HG03469 (cell line): ENCODE data around the gene PRSS57.

Experiments used
- ATAC-seq: cut with Tn5 transposase; IDR thresholded peaks from one replicate; pipeline ENCODE4 v1.9.1; 2021; ENCODE audit warnings: mild to moderate bottlenecking, moderate library complexity, moderate number of reproducible peaks; ENCODE audit not compliant: unreplicated experiment

Gene PRSS57

DNA sequence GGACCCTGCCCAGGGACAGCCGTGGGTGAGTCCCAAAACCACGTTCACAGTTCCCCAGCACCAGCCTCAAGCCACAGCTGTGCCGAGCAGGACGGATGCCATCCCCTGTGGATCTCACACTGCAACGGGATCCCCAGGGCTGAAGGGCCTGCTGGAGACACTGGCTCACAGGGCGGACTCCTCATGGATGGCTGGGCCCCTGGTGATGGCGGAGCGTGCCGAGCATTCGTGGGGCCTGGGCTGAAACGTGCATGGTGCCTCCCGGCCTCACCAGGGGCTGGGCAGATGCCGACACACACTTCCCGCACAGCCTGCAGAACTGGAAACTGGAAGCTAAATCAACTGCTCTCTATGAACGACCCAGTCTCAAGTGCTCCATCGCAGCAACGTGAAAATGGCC is 41.8 kb downstream of the PRSS57 start:
- ATAC-seq: no peak

DNA sequence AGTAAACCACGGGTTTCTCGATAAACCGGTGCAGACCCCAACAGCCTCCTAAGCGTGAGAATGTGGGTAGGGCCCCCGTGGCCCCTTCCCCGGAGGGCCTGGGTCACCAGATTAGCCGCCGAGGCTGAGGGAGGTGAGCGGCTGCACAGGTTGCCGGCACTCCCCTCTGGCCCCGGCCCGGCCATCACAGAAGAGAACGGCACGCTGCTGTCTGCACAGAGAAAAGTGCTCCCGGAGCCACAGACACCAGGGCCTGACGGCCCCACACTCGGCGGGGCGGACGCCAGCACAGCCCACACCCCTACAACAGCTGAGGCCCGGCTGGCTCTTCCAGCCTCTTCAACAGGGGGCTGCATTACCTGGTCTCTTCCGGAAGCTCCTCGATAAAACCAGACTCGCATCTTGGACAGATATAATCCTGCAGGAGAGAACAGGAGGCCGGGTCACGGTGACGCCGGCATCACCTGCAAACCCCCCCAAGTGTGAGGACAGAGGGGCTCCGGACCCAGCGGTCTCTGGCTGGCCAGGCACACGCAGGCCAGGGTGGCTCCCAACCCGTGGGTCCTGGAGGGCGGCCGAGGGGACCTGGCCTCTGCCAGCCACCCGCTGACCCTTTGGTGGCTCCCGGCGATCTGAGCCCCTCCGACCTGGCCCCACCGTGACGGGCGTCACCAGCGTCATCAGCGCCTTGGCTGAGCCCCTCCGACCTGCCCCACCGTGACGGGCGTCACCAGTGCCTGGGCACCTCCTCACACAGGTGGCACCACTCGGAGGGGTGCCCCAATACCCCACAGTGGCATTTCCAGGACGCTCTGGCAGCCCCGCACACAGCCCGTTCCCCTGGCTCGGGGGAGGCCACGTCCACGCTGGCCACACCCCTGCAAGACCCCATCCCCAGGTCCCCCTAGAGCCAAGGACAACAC is 42.5 kb downstream of the PRSS57 start:
- no peak for ATAC-seq

DNA sequence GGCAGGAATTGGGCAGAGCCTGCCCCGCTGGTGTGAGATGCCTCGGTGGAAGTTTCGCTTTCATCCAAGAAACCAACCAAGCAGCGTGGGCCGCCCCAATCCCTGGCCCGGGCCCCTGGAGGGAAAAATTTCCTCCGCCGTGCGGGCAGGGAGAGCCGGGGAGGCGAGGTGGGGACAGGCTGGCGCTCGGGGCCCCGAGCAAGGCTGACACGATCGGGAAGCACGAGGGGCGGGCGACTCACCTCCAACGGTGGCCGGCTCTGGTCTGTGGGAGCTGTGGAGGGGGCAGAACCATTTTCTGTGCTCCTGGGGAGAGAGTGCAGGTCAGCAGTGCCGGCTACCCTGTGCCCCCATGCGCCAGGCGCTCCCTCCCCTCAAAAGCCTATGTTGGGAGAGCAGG is 43.3 kb downstream of the PRSS57 start:
- no peak for ATAC-seq

DNA sequence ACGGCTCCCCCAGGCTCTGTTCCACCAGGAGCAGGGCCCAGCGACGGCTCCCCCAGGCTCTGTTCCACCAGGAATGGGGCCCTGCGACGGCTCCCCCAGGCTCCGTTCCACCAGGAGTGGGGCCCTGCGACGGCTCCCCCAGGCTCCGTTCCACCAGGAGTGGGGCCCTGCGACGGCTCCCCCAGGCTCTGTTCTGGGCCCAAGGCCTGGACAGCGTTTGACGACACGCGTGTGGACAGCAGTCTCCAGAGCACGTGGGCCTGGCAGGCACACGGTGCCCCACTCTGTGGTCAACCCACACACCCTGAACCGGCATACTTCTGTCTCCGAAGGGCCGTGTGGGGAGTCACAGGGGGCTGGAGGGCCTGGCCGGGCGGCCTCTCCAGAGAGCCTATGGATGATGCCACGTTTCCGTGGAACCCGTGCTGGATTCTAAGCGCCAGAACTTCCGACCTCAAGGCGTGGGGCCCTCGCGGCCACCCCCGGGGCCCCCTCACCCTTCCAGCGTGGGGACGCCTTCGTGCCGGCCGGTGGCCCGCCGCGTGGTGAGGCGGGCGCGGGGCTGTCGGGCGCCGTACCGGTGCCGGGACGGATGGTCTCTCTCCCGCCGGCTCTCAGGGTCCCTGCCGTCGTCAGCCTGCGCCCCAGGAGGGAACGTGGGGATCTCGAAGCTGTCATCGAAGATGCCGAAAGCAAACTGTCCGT is 44.0 kb downstream of the PRSS57 start:
- ATAC-seq: no peak

DNA sequence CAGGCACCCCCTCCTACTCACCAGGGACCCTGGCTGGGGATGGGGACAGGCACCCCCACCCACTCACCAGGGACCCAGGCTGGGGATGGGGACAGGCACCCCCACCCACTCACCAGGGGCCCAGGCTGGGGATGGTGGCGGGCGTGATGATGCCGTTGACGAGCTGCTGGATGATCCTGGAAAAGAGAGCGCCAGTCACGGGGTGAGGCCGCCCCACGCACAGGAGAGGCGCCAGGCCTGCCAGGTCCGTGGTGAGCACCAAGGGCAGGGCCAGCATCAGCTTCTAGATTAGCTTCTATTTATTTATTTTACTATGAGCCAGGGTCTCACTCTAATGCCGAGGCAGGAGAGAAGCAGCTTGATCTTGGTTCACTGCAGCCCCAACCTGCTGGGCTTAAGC is 45.1 kb downstream of the PRSS57 start:
- no peak for ATAC-seq

DNA sequence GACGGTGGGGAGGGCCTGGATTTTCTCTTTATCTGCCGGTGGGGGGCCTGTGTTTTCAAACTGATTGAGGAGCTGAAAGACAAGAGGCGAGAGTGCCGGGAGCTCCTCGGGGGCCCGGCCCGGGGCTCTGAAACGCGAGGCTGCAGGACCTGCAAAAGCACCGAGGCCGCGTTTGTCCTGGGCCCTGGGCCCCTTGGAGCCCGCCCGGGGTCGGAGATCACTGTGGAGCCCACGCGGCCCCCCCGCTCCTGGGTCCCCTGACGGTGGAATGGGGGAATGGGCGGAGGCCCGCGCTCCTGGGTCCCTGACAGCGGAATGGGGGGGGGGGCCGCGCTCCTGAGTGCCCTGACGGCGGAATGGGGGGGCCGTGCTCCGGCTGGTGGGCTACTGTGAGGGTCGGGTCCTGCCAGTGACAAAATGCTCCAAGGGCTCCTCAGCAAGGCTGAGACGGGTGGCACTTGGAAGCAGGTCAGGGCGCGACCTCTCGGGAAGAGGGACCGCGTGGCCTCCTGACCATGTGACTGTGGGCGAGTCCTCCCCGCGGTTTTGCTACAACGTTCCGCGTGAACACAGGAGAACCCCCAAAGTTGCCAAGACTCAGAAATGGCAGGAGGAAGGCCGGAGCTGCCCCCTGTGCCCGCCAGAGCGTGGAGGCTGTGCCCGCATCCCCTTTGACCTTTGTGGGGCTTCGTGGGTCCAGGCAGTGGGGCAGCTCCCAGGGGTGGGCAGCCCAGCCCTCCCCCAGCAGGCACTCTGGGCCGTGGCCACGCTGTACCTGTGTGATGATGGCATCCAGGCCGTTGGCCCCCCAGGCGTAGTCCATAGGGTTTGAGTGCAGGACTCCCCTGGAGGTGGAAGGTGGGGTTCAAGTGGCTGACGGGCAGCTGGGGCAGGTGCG is 46.1 kb downstream of the PRSS57 start:
- ATAC-seq: no peak

DNA sequence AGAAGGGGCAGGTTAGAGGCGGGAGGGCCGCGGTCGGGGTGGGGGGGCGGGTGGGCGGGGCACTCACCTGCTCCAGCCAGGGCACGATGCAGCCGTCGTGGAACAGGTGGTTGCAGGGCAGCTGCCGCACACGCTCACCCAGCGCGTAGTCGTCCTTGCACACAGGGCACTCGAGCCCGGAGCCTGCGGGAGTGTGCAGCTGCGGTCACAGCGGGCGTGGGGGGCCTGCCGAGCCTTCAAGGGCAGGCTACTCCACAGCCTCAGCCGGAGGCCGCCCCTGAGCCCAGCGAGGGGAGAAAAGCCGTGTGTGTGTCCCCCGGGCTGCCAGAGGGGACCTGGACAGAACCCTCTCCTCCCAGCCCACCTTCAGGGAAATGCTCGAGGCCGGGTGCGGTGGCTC is 46.9 kb downstream of the PRSS57 start:
- ATAC-seq: no peak

DNA sequence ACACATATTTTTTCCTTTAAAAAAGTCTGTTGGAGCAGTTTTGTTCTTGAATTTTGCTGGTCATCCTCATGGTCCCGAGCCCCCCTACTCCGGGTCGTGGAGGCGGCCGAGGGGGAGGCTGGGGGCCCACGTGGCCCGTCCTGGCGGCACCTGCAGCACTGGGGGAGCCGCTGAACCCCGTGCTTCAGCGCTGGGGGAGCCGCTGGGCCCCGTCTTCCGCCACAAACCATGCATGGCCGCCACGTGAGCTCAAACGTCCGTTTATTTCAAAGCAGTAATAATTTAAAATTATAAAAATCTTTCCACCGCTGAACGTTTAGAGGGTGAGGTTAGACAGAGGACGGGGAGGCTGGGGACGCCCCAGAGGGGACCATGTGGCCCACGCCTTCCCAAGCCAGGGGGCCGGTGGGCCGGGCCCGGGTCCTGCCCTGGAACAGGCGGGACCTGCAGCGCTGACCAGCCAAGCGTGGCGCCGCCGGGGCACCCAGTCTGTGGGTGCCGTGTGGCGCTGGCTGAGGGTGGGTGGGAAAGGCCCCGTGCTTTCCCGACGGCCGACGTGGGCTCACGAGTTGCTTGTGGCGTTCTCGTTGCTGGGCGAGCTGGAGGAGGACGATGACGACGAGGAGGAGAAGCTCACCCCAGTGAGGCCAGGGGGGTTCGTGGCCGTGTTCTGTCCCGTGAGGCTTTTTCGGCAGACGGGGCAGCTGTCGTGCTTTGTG is 47.5 kb downstream of the PRSS57 start:
- ATAC-seq: no peak

DNA sequence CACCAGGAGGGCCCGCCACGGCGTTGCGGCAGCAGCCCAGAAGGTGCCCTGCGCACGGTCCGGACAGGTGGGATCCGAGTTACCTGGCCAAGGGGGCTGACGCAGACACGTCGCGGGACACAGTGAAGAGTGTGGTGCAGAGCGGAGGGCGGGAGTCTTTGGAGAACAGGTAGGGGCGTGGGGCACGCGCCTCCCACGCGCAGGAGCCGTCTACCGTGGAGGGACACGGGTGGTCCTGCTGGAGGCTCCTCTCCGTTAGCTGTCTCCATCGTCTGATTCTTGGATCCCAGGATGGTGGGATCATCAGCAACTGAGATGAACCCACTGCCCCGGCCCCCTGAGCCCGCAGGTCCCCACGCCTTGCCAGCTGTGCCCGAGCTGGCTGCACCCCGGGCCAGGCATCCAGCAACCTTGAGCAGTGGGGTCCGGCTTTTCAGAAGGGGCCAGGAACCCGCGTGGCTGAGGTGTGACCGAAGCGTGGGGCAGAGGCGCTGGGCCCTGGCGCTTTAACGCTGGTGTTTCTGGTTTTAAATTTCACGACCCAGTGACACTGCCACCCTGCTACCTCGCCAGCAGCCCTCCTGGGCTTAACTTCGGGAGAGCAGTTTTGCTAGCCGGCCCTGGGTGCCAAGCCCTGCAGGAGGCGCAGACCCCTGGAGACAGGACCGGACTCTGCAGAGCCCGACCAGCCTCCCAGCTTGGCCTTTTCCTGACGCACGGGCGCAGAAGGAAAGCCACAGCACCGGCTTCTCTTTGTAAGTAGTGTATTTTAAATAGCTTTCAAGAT is 48.3 kb downstream of the PRSS57 start:
- ATAC-seq: no peak

DNA sequence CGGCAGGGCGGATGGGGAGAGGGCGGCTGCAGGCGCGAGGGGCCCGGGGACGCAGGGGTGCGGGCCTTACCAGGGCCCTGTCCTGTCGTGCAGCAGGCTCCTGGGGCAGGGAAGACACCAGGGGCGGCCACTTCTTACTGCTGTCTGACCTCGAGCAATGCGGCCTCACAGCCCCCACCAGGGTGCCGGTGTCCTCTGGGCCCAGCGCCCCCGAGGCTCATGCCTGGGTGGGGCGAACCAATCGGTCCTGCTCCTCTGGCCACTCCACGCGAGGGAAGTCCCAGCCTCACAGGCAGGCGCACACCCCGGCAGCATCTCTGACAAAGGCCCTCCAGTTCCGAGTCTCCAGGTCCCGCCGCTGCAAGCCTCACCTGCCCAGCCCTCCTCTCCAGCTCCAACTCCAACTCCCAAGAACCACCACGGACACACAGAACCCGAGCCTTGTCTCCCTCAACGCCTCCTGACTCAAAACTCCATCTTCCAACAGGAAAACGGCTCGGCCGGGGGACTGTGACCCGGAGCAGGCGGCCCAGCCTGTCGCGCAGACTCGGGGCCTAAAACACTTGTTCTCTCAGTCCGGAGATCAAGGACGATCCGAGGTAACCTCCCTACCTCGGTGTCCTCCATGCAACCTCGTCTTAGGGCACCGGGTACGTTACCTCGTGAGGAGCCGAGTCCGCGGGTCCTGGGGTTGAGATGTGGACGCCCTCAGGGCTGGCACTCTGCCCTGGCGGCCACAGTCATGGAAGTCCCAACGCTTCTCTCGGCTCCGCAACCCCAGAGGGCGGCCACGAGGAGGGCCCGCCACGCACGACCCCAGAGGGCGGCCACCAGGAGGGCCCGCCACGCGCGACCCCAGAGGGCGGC is 49.1 kb downstream of the PRSS57 start:
- ATAC-seq: no peak

DNA sequence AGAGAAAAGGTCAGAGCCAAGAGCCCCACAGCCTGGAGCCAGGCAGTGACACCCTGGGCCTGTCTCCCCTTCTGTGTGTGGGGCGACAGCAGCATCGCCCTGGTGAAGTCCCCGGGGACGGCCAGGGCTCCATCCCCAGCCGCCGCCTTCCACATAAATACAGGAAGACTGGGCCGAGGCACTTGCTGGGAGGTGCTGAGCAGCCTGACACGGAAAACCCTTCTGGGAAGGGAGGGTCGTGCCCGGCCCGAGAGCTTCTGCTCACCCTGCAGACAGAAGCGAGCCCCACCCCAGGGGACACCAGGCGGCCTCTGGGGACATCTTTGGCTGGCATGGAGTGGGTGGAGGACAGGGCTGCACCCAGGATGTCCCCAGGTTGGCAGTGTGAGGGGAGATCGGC is 50.5 kb downstream of the PRSS57 start:
- no peak for ATAC-seq

DNA sequence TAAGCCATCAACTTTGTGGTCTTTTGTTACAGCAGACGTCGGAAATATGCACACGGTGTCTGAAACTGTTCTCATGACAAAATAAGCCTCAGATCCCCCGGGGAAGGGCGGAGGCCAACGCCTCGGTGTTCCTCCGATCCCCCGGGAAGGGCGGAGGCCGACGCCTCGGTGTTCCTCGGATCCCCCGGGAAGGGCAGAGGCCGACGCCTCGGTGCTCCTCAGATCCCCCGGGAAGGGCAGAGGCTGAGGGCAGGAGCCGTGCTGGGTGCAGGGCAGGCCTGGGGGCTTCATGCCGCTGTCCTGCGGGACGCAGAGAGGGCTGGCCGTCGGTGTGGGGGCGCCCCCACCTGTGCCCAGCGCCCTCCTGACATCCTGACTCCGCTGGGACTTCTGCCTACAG is 50.9 kb downstream of the PRSS57 start:
- ATAC-seq: no peak

DNA sequence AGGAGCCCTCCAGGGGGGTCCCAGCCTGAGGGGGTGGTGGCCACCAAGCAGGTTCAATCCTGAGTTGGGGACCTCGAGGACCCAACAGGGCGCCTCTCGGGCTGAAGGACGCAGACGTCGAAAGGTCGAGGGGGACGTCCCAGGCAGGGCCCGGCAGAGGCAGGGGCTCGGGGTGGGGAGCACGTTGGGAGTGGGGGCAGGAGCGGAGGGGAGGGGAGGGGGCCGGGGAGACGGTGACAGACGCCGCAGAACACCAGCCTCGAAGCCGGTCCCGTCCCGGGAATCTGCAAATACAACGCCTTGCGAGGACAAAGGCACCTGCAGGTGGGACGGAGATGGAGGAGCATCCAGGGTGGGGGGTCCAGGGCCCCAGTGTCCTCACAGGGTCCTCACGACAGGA is 51.5 kb downstream of the PRSS57 start:
- ATAC-seq: no peak

DNA sequence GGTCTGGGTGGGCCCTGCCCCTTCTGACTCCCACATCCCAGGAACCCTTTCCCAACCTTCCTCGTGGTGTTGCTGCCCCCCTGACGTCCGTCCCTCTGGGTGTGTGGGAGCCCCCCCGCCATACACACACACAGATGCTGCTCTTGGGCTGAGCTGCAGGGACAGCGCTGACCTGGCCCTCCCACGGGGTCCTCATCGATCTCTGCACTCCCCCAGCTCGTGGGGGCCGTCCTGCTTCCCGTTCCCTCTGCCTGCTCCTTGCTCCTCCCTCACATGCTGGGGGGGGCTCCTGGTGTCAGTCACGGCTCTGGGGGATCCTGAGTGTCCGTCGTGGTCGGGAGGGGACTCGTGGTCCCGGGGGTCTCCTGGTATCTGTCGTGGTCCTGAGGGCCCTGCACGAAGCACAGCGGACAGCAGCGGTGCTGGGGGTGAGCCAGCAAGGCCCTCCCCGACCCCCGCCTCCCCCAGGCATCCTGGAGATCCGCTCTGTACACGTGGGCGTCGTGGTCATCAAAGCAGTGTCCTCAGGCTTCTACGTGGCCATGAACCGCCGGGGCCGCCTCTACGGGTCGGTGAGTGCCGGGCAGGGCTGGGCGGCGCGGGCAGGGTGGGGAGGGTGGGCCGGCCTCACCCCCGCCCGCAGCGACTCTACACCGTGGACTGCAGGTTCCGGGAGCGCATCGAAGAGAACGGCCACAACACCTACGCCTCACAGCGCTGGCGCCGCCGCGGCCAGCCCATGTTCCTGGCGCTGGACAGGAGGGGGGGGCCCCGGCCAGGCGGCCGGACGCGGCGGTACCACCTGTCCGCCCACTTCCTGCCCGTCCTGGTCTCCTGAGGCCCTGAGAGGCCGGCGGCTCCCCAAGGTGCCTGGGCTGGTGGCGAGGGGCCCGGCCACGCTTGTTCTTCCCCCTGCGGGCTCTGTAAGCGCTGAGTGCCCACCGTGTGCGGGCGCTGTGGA is 52.2 kb downstream of the PRSS57 start:
- no peak for ATAC-seq

DNA sequence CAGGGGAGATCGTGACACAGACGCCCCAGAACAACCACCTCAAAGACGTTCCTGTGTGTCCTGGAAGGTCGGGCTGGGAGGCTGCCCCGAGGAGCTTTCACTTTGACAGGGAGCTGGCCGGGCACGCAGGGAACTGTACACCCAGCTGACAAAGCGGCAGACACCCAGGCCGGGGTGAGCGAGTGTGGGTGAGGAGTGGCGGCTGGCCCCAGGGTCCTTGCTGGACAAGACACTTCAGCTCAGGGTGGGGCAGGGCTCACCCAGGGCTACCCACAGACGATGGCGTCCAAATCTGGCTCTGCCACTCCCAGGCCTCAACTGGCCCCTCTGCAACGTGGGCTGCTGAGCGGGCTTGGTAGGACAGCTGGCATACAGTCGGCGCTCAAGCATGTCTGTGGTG is 53.5 kb downstream of the PRSS57 start:
- no peak for ATAC-seq

DNA sequence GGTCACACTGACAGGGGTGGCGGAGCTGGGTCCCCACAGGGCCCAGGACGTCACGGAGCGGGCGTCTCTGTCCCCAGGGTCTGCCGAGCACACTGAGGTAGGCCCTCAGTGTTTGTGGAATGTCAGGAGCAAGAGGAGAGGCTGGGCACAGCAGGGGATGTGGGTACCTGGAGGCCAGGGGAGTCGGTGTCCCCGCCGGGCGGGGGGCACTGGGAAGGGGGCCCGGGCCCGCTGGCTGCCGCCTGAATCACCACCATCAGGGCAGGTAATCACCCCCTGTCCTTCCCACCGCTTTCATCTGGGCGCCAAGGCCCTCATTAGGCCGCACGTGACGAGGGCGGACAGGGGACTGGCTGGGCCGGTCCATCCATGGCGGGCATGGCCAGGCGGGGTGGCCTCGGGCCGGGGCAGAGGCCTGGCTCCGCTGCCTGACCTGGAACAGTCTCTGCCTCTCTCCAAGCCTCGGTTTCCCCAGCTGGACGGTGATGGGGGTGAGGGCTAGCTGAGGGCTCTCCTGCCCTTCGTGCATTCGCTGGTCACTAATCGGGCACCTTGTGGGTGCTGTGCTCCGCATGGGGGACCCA is 54.6 kb downstream of the PRSS57 start:
- ATAC-seq: no peak

DNA sequence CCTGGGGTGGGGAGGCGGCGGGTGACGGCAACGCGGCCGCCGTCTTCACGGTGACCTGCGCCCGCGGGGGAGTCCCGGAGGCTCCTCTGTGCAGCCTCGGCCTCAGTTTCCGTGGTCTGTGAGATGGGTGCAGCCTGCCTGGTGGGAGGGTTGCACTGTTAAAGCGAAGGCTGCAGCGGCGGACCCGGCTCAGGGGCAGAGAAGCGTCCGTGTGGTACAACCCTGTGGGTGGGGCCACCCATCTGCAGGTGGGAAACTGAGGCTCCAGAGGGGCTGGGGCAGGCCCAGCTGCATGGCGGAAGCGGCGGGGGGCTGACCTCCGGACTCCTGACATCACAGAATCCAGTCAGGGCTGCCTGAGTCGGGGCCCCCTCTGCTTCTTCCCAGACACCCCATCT is 55.1 kb downstream of the PRSS57 start:
- no peak for ATAC-seq
